Measurements from ENCODE around the gene WDR64. TPM values are rescaled to one million over a fixed set of nuclear protein-coding genes. Genes with fewer than 3 reads are reported as not detected.

The WDR64 gene
- total RNA-seq, 2 donors from 2014 or later: not detected

GRCh38 chr1:241767737-241768136 is 115.7 kb downstream of the WDR64 start:
- Mint-ChIP-seq H3K36me3 (no peaks in the 10 kb centered on the region), H3K9me3 (no peaks in the 10 kb centered on the region), H3K27me3 (peaks cover 9 to 22% of the 10 kb centered on the region in 2 donors)

GRCh38 chr1:241770115-241770514 is 118.0 kb downstream of the WDR64 start:
- no peaks in the 10 kb centered on the region for H3K36me3 Mint-ChIP-seq
- no peaks in the 10 kb centered on the region for H3K4me1 Mint-ChIP-seq (ENCODE audit: low read depth in 2 of 2)
- H3K27ac Mint-ChIP-seq: no peak overlapping the region
- H3K27me3 Mint-ChIP-seq: peaks cover 9 to 21% of the 10 kb centered on the region in 2 donors
- H3K9me3 Mint-ChIP-seq: no peaks in the 10 kb centered on the region
- DNase-seq (ENCODE audit: low spot score): no peak
- no peak for ATAC-seq
- no peak overlapping the region for H3K4me3 Mint-ChIP-seq

More at GRCh38 chr1:241767737-241768136, 115.7 kb downstream of the WDR64 start:
- Mint-ChIP-seq H3K4me3 (no peak overlapping the region), H3K4me1 (ENCODE audit: low read depth in 2 of 2) (no peaks in the 10 kb centered on the region), H3K27ac (no peak overlapping the region)
- DNase-seq (ENCODE audit: low spot score) (no peak), ATAC-seq (no peak)

- H3K36me3 Mint-ChIP-seq: no peaks in the 10 kb centered on the region
- DNase-seq (ENCODE audit: low spot score) (no peak), ATAC-seq (no peak)
- no peaks in the 10 kb centered on the region for H3K4me1 Mint-ChIP-seq (ENCODE audit: low read depth in 2 of 2)
- H3K27me3 Mint-ChIP-seq: peaks cover 9 to 14% of the 10 kb centered on the region in 2 donors
- no peak overlapping the region for H3K27ac Mint-ChIP-seq
- H3K9me3 Mint-ChIP-seq: no peaks in the 10 kb centered on the region
- no peak overlapping the region for H3K4me3 Mint-ChIP-seq
Observed at GRCh38 chr1:241771117-241771516, 119.0 kb downstream of the WDR64 start.

GRCh38 chr1:241772932-241773500 is 120.9 kb downstream of the WDR64 start:
- H3K27me3 Mint-ChIP-seq: peaks cover 2 to 19% of the 10 kb centered on the region in 2 donors
- H3K27ac Mint-ChIP-seq: no peak overlapping the region
- no peak for ATAC-seq
- H3K4me1 Mint-ChIP-seq (ENCODE audit: low read depth in 2 of 2): no peaks in the 10 kb centered on the region
- no peak overlapping the region for H3K4me3 Mint-ChIP-seq
- H3K36me3 Mint-ChIP-seq: no peaks in the 10 kb centered on the region
- DNase-seq (ENCODE audit: low spot score): no peak
- no peaks in the 10 kb centered on the region for H3K9me3 Mint-ChIP-seq

- Mint-ChIP-seq H3K4me3 (no peak overlapping the region), H3K27me3 (peaks cover 2 to 29% of the 10 kb centered on the region in 2 donors), H3K27ac (no peak overlapping the region), H3K9me3 (no peaks in the 10 kb centered on the region), H3K36me3 (no peaks in the 10 kb centered on the region), H3K4me1 (ENCODE audit: low read depth in 2 of 2) (no peaks in the 10 kb centered on the region)
- ATAC-seq (no peak), DNase-seq (ENCODE audit: low spot score) (no peak)
Observed at GRCh38 chr1:241773991-241774390, 121.9 kb downstream of the WDR64 start.

- ATAC-seq (no peak), DNase-seq (ENCODE audit: low spot score) (no peak)
- Mint-ChIP-seq H3K4me1 (ENCODE audit: low read depth in 2 of 2) (no peaks in the 10 kb centered on the region), H3K27ac (no peak overlapping the region), H3K36me3 (no peaks in the 10 kb centered on the region), H3K4me3 (no peak overlapping the region), H3K9me3 (no peaks in the 10 kb centered on the region), H3K27me3 (peaks cover 6 to 34% of the 10 kb centered on the region in 2 donors)
Observed at GRCh38 chr1:241775021-241775420, 122.9 kb downstream of the WDR64 start.

GRCh38 chr1:241776911-241777310 is 124.8 kb downstream of the WDR64 start:
- ATAC-seq: no peak
- Mint-ChIP-seq H3K9me3 (no peaks in the 10 kb centered on the region), H3K4me1 (ENCODE audit: low read depth in 2 of 2) (no peaks in the 10 kb centered on the region), H3K36me3 (no peaks in the 10 kb centered on the region), H3K27ac (no peak overlapping the region), H3K4me3 (no peak overlapping the region), H3K27me3 (peaks cover 8 to 34% of the 10 kb centered on the region in 2 donors)
- DNase-seq (ENCODE audit: low spot score): no peak

- Mint-ChIP-seq H3K36me3 (no peaks in the 10 kb centered on the region), H3K9me3 (no peaks in the 10 kb centered on the region), H3K4me1 (ENCODE audit: low read depth in 2 of 2) (no peaks in the 10 kb centered on the region), H3K27me3 (peaks cover 12 to 41% of the 10 kb centered on the region in 2 donors), H3K4me3 (no peak overlapping the region), H3K27ac (no peak overlapping the region)
- DNase-seq (ENCODE audit: low spot score) (no peak), ATAC-seq (no peak)
Observed at GRCh38 chr1:241778117-241778516, 126.0 kb downstream of the WDR64 start.

GRCh38 chr1:241779897-241780296 is 127.8 kb downstream of the WDR64 start:
- H3K27me3 Mint-ChIP-seq: peaks cover 17 to 48% of the 10 kb centered on the region in 2 donors

GRCh38 chr1:241782396-241782795 is 130.3 kb downstream of the WDR64 start:
- H3K36me3 Mint-ChIP-seq: no peaks in the 10 kb centered on the region
- peaks cover 15 to 41% of the 10 kb centered on the region in 2 donors for H3K27me3 Mint-ChIP-seq
- H3K4me1 Mint-ChIP-seq (ENCODE audit: low read depth in 2 of 2): no peaks in the 10 kb centered on the region
- no peak overlapping the region for H3K27ac Mint-ChIP-seq
- no peaks in the 10 kb centered on the region for H3K9me3 Mint-ChIP-seq
- ATAC-seq (no peak), DNase-seq (ENCODE audit: low spot score) (no peak)
- H3K4me3 Mint-ChIP-seq: no peak overlapping the region

More at GRCh38 chr1:241779897-241780296, 127.8 kb downstream of the WDR64 start:
- H3K4me3 Mint-ChIP-seq: no peak overlapping the region
- no peak for ATAC-seq
- no peak for DNase-seq (ENCODE audit: low spot score)
- H3K27ac Mint-ChIP-seq: no peak overlapping the region
- no peaks in the 10 kb centered on the region for H3K4me1 Mint-ChIP-seq (ENCODE audit: low read depth in 2 of 2)
- no peaks in the 10 kb centered on the region for H3K9me3 Mint-ChIP-seq
- no peaks in the 10 kb centered on the region for H3K36me3 Mint-ChIP-seq

GRCh38 chr1:241787691-241788090 is 135.6 kb downstream of the WDR64 start:
- DNase-seq (ENCODE audit: low spot score): no peak
- peaks cover 12 to 31% of the 10 kb centered on the region in 2 donors for H3K27me3 Mint-ChIP-seq
- H3K4me3 Mint-ChIP-seq: no peak overlapping the region
- no peaks in the 10 kb centered on the region for H3K4me1 Mint-ChIP-seq (ENCODE audit: low read depth in 2 of 2)
- no peak for ATAC-seq
- no peak overlapping the region for H3K27ac Mint-ChIP-seq
- no peaks in the 10 kb centered on the region for H3K9me3 Mint-ChIP-seq
- no peaks in the 10 kb centered on the region for H3K36me3 Mint-ChIP-seq

GRCh38 chr1:241789061-241789460 is 137.0 kb downstream of the WDR64 start:
- Mint-ChIP-seq H3K4me3 (no peak overlapping the region), H3K27ac (no peak overlapping the region), H3K36me3 (no peaks in the 10 kb centered on the region), H3K9me3 (no peaks in the 10 kb centered on the region), H3K27me3 (peaks cover 9 to 17% of the 10 kb centered on the region in 2 donors), H3K4me1 (ENCODE audit: low read depth in 2 of 2) (no peaks in the 10 kb centered on the region)
- ATAC-seq: no peak
- no peak for DNase-seq (ENCODE audit: low spot score)

GRCh38 chr1:241799416-241799815 is 147.3 kb downstream of the WDR64 start:
- no peaks in the 10 kb centered on the region for H3K36me3 Mint-ChIP-seq
- H3K27me3 Mint-ChIP-seq: peaks cover 29 to 36% of the 10 kb centered on the region in 2 donors
- ATAC-seq: no peak
- no peak for DNase-seq (ENCODE audit: low spot score)
- no peaks in the 10 kb centered on the region for H3K4me1 Mint-ChIP-seq (ENCODE audit: low read depth in 2 of 2)
- no peaks in the 10 kb centered on the region for H3K9me3 Mint-ChIP-seq
- no peak overlapping the region for H3K4me3 Mint-ChIP-seq
- no peak overlapping the region for H3K27ac Mint-ChIP-seq

- Mint-ChIP-seq H3K9me3 (no peaks in the 10 kb centered on the region), H3K4me1 (ENCODE audit: low read depth in 2 of 2) (no peaks in the 10 kb centered on the region), H3K27me3 (peaks cover 26 to 27% of the 10 kb centered on the region in 2 donors), H3K4me3 (no peak overlapping the region), H3K27ac (no peak overlapping the region), H3K36me3 (no peaks in the 10 kb centered on the region)
- ATAC-seq (no peak), DNase-seq (ENCODE audit: low spot score) (no peak)
Observed at GRCh38 chr1:241800640-241801039, 148.6 kb downstream of the WDR64 start.

GRCh38 chr1:241802863-241803262 is 150.8 kb downstream of the WDR64 start:
- H3K4me1 Mint-ChIP-seq (ENCODE audit: low read depth in 2 of 2): no peaks in the 10 kb centered on the region
- H3K4me3 Mint-ChIP-seq: no peak overlapping the region
- ATAC-seq: no peak
- H3K27me3 Mint-ChIP-seq: peaks cover 23 to 30% of the 10 kb centered on the region in 2 donors
- H3K9me3 Mint-ChIP-seq: no peaks in the 10 kb centered on the region
- H3K27ac Mint-ChIP-seq: no peak overlapping the region
- no peak for DNase-seq (ENCODE audit: low spot score)
- no peaks in the 10 kb centered on the region for H3K36me3 Mint-ChIP-seq

Data from natural killer cell treated with Interleukin-12 subunit alpha and Interleukin-12 subunit beta and Interleukin-15 and Interleukin-18, amount 100 ng/mL, for 72 hours (primary cell).